Measurements from ENCODE around the gene GRIA2.

The GRIA2 gene

DNA sequence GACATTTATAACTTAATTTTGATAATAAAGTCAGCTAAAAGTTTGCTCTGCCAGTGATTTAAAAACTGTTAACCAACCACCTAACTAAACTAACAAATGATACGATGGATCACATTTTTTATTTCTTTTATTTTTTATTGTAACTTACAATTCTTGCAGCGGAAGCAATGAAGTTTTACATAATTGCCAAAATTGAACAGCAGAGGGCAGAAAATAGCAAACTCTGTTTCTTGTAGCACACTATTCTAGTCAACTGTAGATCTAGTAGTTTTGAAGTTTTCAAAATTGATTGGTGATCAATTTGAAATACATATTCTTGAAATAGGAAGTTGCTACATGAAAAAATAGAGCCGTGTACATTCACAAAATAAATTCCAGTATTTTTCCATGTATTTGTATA is 2.8 kb upstream of the GRIA2 start:
- no peak overlapping the region for H4K91ac ChIP-seq (ENCODE audit: low read length)
- peaks cover 22 to 36% of the 10 kb centered on the region in 2 experiments for H3K27me3 ChIP-seq (ENCODE audit: control insufficient read depth in 1 of 2, insufficient read depth in 1 of 2, low read length in 2 of 2)
- no peaks in the 10 kb centered on the region for H3K79me1 ChIP-seq (replicated peaks; ENCODE audit: low read length, poor library complexity, severe bottlenecking)
- H3K36me3 ChIP-seq (ENCODE audit: control insufficient read depth in 1 of 2, insufficient read depth in 2 of 2, low read depth in 1 of 2, low read length in 2 of 2): no peaks in the 10 kb centered on the region
- H2BK120ac ChIP-seq (ENCODE audit: low read depth, low read length): no peak overlapping the region
- H3K4me1 ChIP-seq (ENCODE audit: control insufficient read depth, insufficient read depth, low read depth, low read length): peaks cover 19% of the 10 kb centered on the region
- no peak overlapping the region for H3K4me2 ChIP-seq (ENCODE audit: low read length, poor library complexity, severe bottlenecking)
- no peak overlapping the region for H2BK15ac ChIP-seq (ENCODE audit: low read depth, poor library complexity, severe bottlenecking)
- DNase-seq: peak; percentile 24
- WGBS: no CpG with 5 or more reads among the region's 3 CpGs
- H3K23ac ChIP-seq (ENCODE audit: low read length in 2 of 2): no peak overlapping the region
- H3K9ac ChIP-seq (ENCODE audit: low read length): no peak overlapping the region
- no peak overlapping the region for H3K4me3 ChIP-seq (ENCODE audit: insufficient read depth in 1 of 2, low read depth in 1 of 2, low read length in 2 of 2)
- no peak overlapping the region for H3K27ac ChIP-seq (ENCODE audit: low read length, poor library complexity, severe bottlenecking)
- H2BK12ac ChIP-seq (ENCODE audit: low read length in 2 of 2): no peak overlapping the region
- no peak overlapping the region for H2AK5ac ChIP-seq (ENCODE audit: low read length, severe bottlenecking)
- no peak overlapping the region for H3K4ac ChIP-seq (ENCODE audit: low read depth in 1 of 2, low read length in 2 of 2)
- H2AFZ ChIP-seq (ENCODE audit: low read depth, low read length): no peak overlapping the region
- H3K18ac ChIP-seq (ENCODE audit: low read depth in 1 of 2, low read length in 2 of 2): no peak overlapping the region
- H3K14ac ChIP-seq (ENCODE audit: low read length in 2 of 2): no peak overlapping the region
- H2BK5ac ChIP-seq (ENCODE audit: low read depth, low read length, poor library complexity, severe bottlenecking): no peak overlapping the region
- no peak overlapping the region for H4K8ac ChIP-seq (ENCODE audit: low read length)
- H3K9me3 ChIP-seq (ENCODE audit: control insufficient read depth, low read length): no peaks in the 10 kb centered on the region

DNA sequence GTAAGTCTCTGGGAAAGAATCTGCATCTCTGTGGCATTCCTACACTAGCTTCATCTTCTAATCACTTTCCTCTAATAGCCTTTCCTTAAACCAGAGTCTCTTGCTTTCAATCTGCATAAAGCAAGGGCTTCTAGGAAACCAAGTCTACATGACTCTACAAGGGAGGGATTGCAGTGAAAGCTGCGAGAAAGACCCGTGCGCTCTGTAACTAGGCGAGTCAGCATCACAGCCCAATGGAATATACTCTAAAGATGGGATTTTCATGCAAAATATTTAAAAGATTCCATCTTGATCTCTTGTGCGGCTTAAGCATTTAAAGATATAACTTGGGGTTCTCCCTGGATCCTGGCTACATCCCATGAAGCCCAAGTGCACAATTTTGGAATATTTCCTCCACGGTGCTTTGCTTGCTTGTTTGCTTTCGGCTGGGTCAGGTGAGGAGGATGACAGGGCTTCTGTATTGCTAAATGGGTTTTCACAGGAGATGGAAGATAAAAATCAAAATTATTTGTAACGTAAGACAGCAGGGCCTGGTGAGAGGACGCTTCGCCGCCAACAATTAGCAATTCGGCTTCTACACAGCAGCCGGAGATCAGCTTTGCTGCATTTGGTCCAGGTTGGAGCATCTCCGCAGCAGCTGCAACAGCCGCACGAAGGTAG is 687 bp upstream of the GRIA2 start:
- Histone ChIP-seq H2BK12ac (ENCODE audit: low read length in 2 of 2) (no peak overlapping the region), H3K14ac (ENCODE audit: low read length in 2 of 2) (no peak overlapping the region), H2BK5ac (ENCODE audit: low read depth, low read length, poor library complexity, severe bottlenecking) (no peak overlapping the region), H2AK5ac (ENCODE audit: low read length, severe bottlenecking) (no peak overlapping the region), H3K4me3 (ENCODE audit: insufficient read depth in 1 of 2, low read depth in 1 of 2, low read length in 2 of 2) (peak overlapping the region; percentile 60 to 66), H4K91ac (ENCODE audit: low read length) (no peak overlapping the region), H3K36me3 (ENCODE audit: control insufficient read depth in 1 of 2, insufficient read depth in 2 of 2, low read depth in 1 of 2, low read length in 2 of 2) (no peaks in the 10 kb centered on the region), H3K9me3 (ENCODE audit: control insufficient read depth, low read length) (no peaks in the 10 kb centered on the region), H3K79me1 (replicated peaks; ENCODE audit: low read length, poor library complexity, severe bottlenecking) (no peaks in the 10 kb centered on the region), H2AFZ (ENCODE audit: low read depth, low read length) (no peak overlapping the region), H3K4me1 (ENCODE audit: control insufficient read depth, insufficient read depth, low read depth, low read length) (peaks cover 19% of the 10 kb centered on the region), H3K27me3 (ENCODE audit: control insufficient read depth in 1 of 2, insufficient read depth in 1 of 2, low read length in 2 of 2) (peaks cover 22 to 53% of the 10 kb centered on the region in 2 experiments), H3K23ac (ENCODE audit: low read length in 2 of 2) (no peak overlapping the region), H4K8ac (ENCODE audit: low read length) (no peak overlapping the region), H3K9ac (ENCODE audit: low read length) (no peak overlapping the region), H3K4me2 (ENCODE audit: low read length, poor library complexity, severe bottlenecking) (peak overlapping the region; percentile 85), H3K27ac (ENCODE audit: low read length, poor library complexity, severe bottlenecking) (no peak overlapping the region), H2BK120ac (ENCODE audit: low read depth, low read length) (no peak overlapping the region), H3K18ac (ENCODE audit: low read depth in 1 of 2, low read length in 2 of 2) (no peak overlapping the region), H3K4ac (ENCODE audit: low read depth in 1 of 2, low read length in 2 of 2) (no peak overlapping the region), H2BK15ac (ENCODE audit: low read depth, poor library complexity, severe bottlenecking) (no peak overlapping the region)
- DNase-seq: no peak
- 36% methylated on average over 16 of the region's 16 CpGs for WGBS

DNA sequence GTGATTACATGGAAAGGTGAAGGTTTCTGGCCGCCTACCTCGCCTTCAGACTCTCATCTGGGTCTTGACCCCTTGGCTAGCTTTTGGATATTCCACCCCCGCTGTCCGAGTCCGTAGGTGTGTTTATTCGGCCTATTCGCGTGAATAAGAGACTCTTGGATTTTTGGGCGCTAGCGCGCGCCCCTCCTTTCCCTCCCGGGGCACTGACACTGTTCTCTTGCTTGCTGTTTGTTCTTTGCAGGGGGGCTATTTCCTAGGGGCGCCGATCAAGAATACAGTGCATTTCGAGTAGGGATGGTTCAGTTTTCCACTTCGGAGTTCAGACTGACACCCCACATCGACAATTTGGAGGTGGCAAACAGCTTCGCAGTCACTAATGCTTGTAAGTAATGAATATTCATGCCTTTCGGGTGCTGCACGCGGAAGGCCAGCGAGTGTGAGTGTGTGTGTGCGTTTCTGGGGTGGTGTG is 932 bp downstream of the GRIA2 start:
- Histone ChIP-seq H3K4me3 (ENCODE audit: insufficient read depth in 1 of 2, low read depth in 1 of 2, low read length in 2 of 2) (peak overlapping the region; percentile 55 to 78), H2BK15ac (ENCODE audit: low read depth, poor library complexity, severe bottlenecking) (no peak overlapping the region), H3K27me3 (ENCODE audit: control insufficient read depth in 1 of 2, insufficient read depth in 1 of 2, low read length in 2 of 2) (peaks cover 22 to 52% of the 10 kb centered on the region in 2 experiments), H4K8ac (ENCODE audit: low read length) (no peak overlapping the region), H3K4me1 (ENCODE audit: control insufficient read depth, insufficient read depth, low read depth, low read length) (peaks cover 19% of the 10 kb centered on the region), H3K27ac (ENCODE audit: low read length, poor library complexity, severe bottlenecking) (no peak overlapping the region), H4K91ac (ENCODE audit: low read length) (no peak overlapping the region), H2AK5ac (ENCODE audit: low read length, severe bottlenecking) (no peak overlapping the region), H3K36me3 (ENCODE audit: control insufficient read depth in 1 of 2, insufficient read depth in 2 of 2, low read depth in 1 of 2, low read length in 2 of 2) (no peaks in the 10 kb centered on the region), H3K23ac (ENCODE audit: low read length in 2 of 2) (no peak overlapping the region), H2BK5ac (ENCODE audit: low read depth, low read length, poor library complexity, severe bottlenecking) (no peak overlapping the region), H2AFZ (ENCODE audit: low read depth, low read length) (no peak overlapping the region), H3K4me2 (ENCODE audit: low read length, poor library complexity, severe bottlenecking) (peak overlapping the region; percentile 98), H3K79me1 (replicated peaks; ENCODE audit: low read length, poor library complexity, severe bottlenecking) (no peaks in the 10 kb centered on the region), H3K9ac (ENCODE audit: low read length) (no peak overlapping the region), H3K18ac (ENCODE audit: low read depth in 1 of 2, low read length in 2 of 2) (peak overlapping the region in 1 of 2 experiments; percentile 38), H2BK120ac (ENCODE audit: low read depth, low read length) (no peak overlapping the region), H3K14ac (ENCODE audit: low read length in 2 of 2) (no peak overlapping the region), H3K9me3 (ENCODE audit: control insufficient read depth, low read length) (no peaks in the 10 kb centered on the region), H2BK12ac (ENCODE audit: low read length in 2 of 2) (no peak overlapping the region), H3K4ac (ENCODE audit: low read depth in 1 of 2, low read length in 2 of 2) (no peak overlapping the region)
- DNase-seq: no peak
- WGBS: 7% methylated on average over 24 of the region's 24 CpGs

DNA sequence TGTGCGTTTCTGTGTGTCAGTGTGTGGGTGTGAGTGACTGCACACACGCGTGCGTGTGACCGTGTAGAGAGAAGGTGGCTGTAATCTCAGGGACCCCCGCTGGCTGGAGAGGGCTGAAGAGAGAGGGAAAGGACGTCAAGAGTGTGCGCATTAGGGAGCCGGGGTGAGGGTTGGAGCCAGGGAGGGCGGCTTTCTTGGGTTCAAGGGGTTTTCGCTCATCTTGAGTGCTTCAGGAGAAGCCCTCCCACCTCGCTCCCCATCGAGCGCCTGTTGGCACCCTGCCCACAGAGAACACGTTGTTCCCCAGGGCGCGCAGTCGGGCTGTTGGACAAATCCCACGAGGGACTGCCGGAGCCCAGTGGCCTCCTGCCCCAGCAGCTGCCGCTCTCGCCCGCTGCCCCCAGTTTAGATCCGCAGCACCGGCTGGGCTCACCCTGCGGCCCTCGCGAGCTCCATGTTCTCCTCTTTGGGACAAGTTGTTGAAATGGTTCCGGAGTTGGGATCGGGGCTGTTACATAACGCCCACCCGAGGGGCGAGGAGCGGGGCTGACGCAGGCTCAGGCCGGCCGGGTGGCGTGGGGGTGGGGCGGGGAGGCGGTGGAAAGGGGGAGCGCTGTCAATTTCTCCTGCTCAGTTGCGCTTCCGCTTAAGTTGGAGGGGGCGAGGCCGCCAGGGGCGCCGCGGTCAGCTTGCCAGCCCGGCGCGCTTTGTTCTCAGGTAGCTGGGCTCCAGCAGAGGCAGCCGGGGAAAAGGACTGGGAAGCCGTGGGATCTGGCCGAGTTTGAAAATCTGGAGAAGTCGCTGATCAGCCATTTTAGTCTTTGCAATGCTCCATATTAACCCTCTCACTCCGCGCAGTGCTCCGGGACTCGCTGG is 1.6 kb downstream of the GRIA2 start:
- H3K14ac ChIP-seq (ENCODE audit: low read length in 2 of 2): no peak overlapping the region
- no peak overlapping the region for H2BK120ac ChIP-seq (ENCODE audit: low read depth, low read length)
- no peak overlapping the region for H4K91ac ChIP-seq (ENCODE audit: low read length)
- no peak overlapping the region for H2BK15ac ChIP-seq (ENCODE audit: low read depth, poor library complexity, severe bottlenecking)
- 4% methylated on average over 57 of the region's 59 CpGs for WGBS
- peak overlapping the region; percentile 98 for H3K4me2 ChIP-seq (ENCODE audit: low read length, poor library complexity, severe bottlenecking)
- H3K4me1 ChIP-seq (ENCODE audit: control insufficient read depth, insufficient read depth, low read depth, low read length): peaks cover 19% of the 10 kb centered on the region
- no peak overlapping the region for H2BK12ac ChIP-seq (ENCODE audit: low read length in 2 of 2)
- H3K9ac ChIP-seq (ENCODE audit: low read length): peak overlapping the region; percentile 45
- peaks cover 22 to 50% of the 10 kb centered on the region in 2 experiments for H3K27me3 ChIP-seq (ENCODE audit: control insufficient read depth in 1 of 2, insufficient read depth in 1 of 2, low read length in 2 of 2)
- no peaks in the 10 kb centered on the region for H3K79me1 ChIP-seq (replicated peaks; ENCODE audit: low read length, poor library complexity, severe bottlenecking)
- H3K9me3 ChIP-seq (ENCODE audit: control insufficient read depth, low read length): no peaks in the 10 kb centered on the region
- no peaks in the 10 kb centered on the region for H3K36me3 ChIP-seq (ENCODE audit: control insufficient read depth in 1 of 2, insufficient read depth in 2 of 2, low read depth in 1 of 2, low read length in 2 of 2)
- no peak overlapping the region for H2AFZ ChIP-seq (ENCODE audit: low read depth, low read length)
- H3K27ac ChIP-seq (ENCODE audit: low read length, poor library complexity, severe bottlenecking): no peak overlapping the region
- H2AK5ac ChIP-seq (ENCODE audit: low read length, severe bottlenecking): no peak overlapping the region
- H3K23ac ChIP-seq (ENCODE audit: low read length in 2 of 2): peak overlapping the region in 1 of 2 experiments; percentile 2
- peak overlapping the region; percentile 64 to 78 for H3K4me3 ChIP-seq (ENCODE audit: insufficient read depth in 1 of 2, low read depth in 1 of 2, low read length in 2 of 2)
- H2BK5ac ChIP-seq (ENCODE audit: low read depth, low read length, poor library complexity, severe bottlenecking): no peak overlapping the region
- DNase-seq: no peak
- H3K4ac ChIP-seq (ENCODE audit: low read depth in 1 of 2, low read length in 2 of 2): no peak overlapping the region
- peak overlapping the region in 1 of 2 experiments; percentile 38 for H3K18ac ChIP-seq (ENCODE audit: low read depth in 1 of 2, low read length in 2 of 2)
- no peak overlapping the region for H4K8ac ChIP-seq (ENCODE audit: low read length)

Data from mesenchymal stem cell (in vitro differentiated cells and primary cell).